Stimulated activated memory B cell treated with anti-CD40 and anti-IgM and Interleukin-4, amounts not matched to agents 10 μg/mL and 1 μg/mL and 100 μg/mL, for 72 hours (primary cell): Measurements from ENCODE around the gene TESPA1.

Source experiments
- ATAC-seq: fragments of 150-1000 bp; cut with Tn5 transposase; 2 replicates; pipeline ENCODE4 v1.10.0; 2021
- H3K27ac Mint-ChIP-seq: one replicate; pipeline ENCODE4 v1.8.0; 2022; ENCODE audit warnings: mild to moderate bottlenecking, mixed read lengths
- H3K27me3 Mint-ChIP-seq: one replicate; pipeline ENCODE4 v1.8.0; 2022; ENCODE audit warnings: mixed read lengths
- H3K36me3 Mint-ChIP-seq: one replicate; pipeline ENCODE4 v1.8.0; 2022; ENCODE audit warnings: mixed read lengths
- H3K4me1 Mint-ChIP-seq: one replicate; pipeline ENCODE4 v1.8.0; 2022; ENCODE audit warnings: mixed read lengths
- H3K4me3 Mint-ChIP-seq: one replicate; pipeline ENCODE4 v1.8.0; 2022; ENCODE audit warnings: mild to moderate bottlenecking, moderate library complexity, mixed read lengths
- H3K9me3 Mint-ChIP-seq: one replicate; pipeline ENCODE4 v1.8.0; 2022; ENCODE audit warnings: mixed read lengths

TESPA1 gene

GRCh38 chr12:54940727-54941315 lies 43.7 kb downstream of the TESPA1 start:
- H3K36me3 Mint-ChIP-seq = no peaks in the 10 kb centered on the region
- peaks cover 13% of the 10 kb centered on the region for H3K4me1 Mint-ChIP-seq
- H3K27ac Mint-ChIP-seq = no peak overlapping the region
- no peaks in the 10 kb centered on the region for H3K9me3 Mint-ChIP-seq
- H3K27me3 Mint-ChIP-seq = no peaks in the 10 kb centered on the region
- ATAC-seq = no peak
- no peak overlapping the region for H3K4me3 Mint-ChIP-seq

- Mint-ChIP-seq H3K9me3 (no peaks in the 10 kb centered on the region), H3K4me3 (no peak overlapping the region), H3K27ac (no peak overlapping the region), H3K27me3 (no peaks in the 10 kb centered on the region), H3K4me1 (peaks cover 26% of the 10 kb centered on the region), H3K36me3 (peaks cover 6% of the 10 kb centered on the region)
- no peak for ATAC-seq
Observed at GRCh38 chr12:54937929-54938328, 46.6 kb downstream of the TESPA1 start.

- ATAC-seq = no peak
- Mint-ChIP-seq H3K9me3 (no peaks in the 10 kb centered on the region), H3K4me1 (peaks cover 29% of the 10 kb centered on the region), H3K27ac (no peak overlapping the region), H3K36me3 (peaks cover 6% of the 10 kb centered on the region), H3K27me3 (no peaks in the 10 kb centered on the region), H3K4me3 (no peak overlapping the region)
Observed at GRCh38 chr12:54937376-54937775, 47.2 kb downstream of the TESPA1 start.

- Mint-ChIP-seq H3K27me3 (no peaks in the 10 kb centered on the region), H3K27ac (peak overlapping the region; percentile 85), H3K9me3 (peaks cover 4% of the 10 kb centered on the region), H3K4me3 (no peak overlapping the region), H3K4me1 (peaks cover 29% of the 10 kb centered on the region), H3K36me3 (peaks cover 12% of the 10 kb centered on the region)
- ATAC-seq = no peak
Observed at GRCh38 chr12:54936736-54937135, 47.8 kb downstream of the TESPA1 start.

- Mint-ChIP-seq H3K9me3 (peaks cover 16% of the 10 kb centered on the region), H3K36me3 (peaks cover 25% of the 10 kb centered on the region), H3K27ac (peak overlapping the region; percentile 85), H3K27me3 (no peaks in the 10 kb centered on the region), H3K4me3 (no peak overlapping the region), H3K4me1 (peaks cover 29% of the 10 kb centered on the region)
- peak; percentile 85 for ATAC-seq
Observed at GRCh38 chr12:54935235-54935951, 49.2 kb downstream of the TESPA1 start.

- no peak overlapping the region for H3K4me3 Mint-ChIP-seq
- ATAC-seq = no peak
- H3K27ac Mint-ChIP-seq = no peak overlapping the region
- H3K4me1 Mint-ChIP-seq = peaks cover 29% of the 10 kb centered on the region
- peaks cover 35% of the 10 kb centered on the region for H3K36me3 Mint-ChIP-seq
- H3K9me3 Mint-ChIP-seq = peaks cover 21% of the 10 kb centered on the region
- no peaks in the 10 kb centered on the region for H3K27me3 Mint-ChIP-seq
Observed at GRCh38 chr12:54934419-54934818, 50.1 kb downstream of the TESPA1 start.

GRCh38 chr12:54933376-54933775 lies 51.2 kb downstream of the TESPA1 start:
- H3K9me3 Mint-ChIP-seq = peaks cover 21% of the 10 kb centered on the region
- peaks cover 38% of the 10 kb centered on the region for H3K36me3 Mint-ChIP-seq
- no peak overlapping the region for H3K4me3 Mint-ChIP-seq
- peak; percentile 53 for ATAC-seq
- no peak overlapping the region for H3K27ac Mint-ChIP-seq
- peaks cover 29% of the 10 kb centered on the region for H3K4me1 Mint-ChIP-seq
- no peaks in the 10 kb centered on the region for H3K27me3 Mint-ChIP-seq

- H3K4me1 Mint-ChIP-seq = peaks cover 29% of the 10 kb centered on the region
- peaks cover 21% of the 10 kb centered on the region for H3K9me3 Mint-ChIP-seq
- H3K4me3 Mint-ChIP-seq = no peak overlapping the region
- no peak for ATAC-seq
- no peak overlapping the region for H3K27ac Mint-ChIP-seq
- H3K27me3 Mint-ChIP-seq = no peaks in the 10 kb centered on the region
- peaks cover 38% of the 10 kb centered on the region for H3K36me3 Mint-ChIP-seq
Observed at GRCh38 chr12:54932691-54933090, 51.9 kb downstream of the TESPA1 start.

GRCh38 chr12:54932038-54932437 lies 52.5 kb downstream of the TESPA1 start:
- Mint-ChIP-seq H3K36me3 (peaks cover 45% of the 10 kb centered on the region), H3K27ac (no peak overlapping the region), H3K4me3 (no peak overlapping the region), H3K9me3 (peaks cover 24% of the 10 kb centered on the region), H3K27me3 (no peaks in the 10 kb centered on the region), H3K4me1 (peaks cover 28% of the 10 kb centered on the region)
- no peak for ATAC-seq

GRCh38 chr12:54929998-54930397 lies 54.6 kb downstream of the TESPA1 start:
- Mint-ChIP-seq H3K4me1 (peaks cover 8% of the 10 kb centered on the region), H3K4me3 (no peak overlapping the region), H3K36me3 (peaks cover 39% of the 10 kb centered on the region)

GRCh38 chr12:54926246-54926645 lies 58.3 kb downstream of the TESPA1 start:
- no peaks in the 10 kb centered on the region for H3K4me1 Mint-ChIP-seq
- H3K9me3 Mint-ChIP-seq = peaks cover 15% of the 10 kb centered on the region
- no peak for ATAC-seq
- no peak overlapping the region for H3K4me3 Mint-ChIP-seq
- peaks cover 28% of the 10 kb centered on the region for H3K36me3 Mint-ChIP-seq
- H3K27me3 Mint-ChIP-seq = no peaks in the 10 kb centered on the region
- no peak overlapping the region for H3K27ac Mint-ChIP-seq

More at GRCh38 chr12:54929998-54930397, 54.6 kb downstream of the TESPA1 start:
- Mint-ChIP-seq H3K27ac (no peak overlapping the region), H3K27me3 (no peaks in the 10 kb centered on the region), H3K9me3 (peaks cover 24% of the 10 kb centered on the region)
- ATAC-seq = no peak

GRCh38 chr12:54924972-54925707 lies 59.4 kb downstream of the TESPA1 start:
- no peak overlapping the region for H3K4me3 Mint-ChIP-seq
- peaks cover 6% of the 10 kb centered on the region for H3K9me3 Mint-ChIP-seq
- no peak for ATAC-seq
- H3K27ac Mint-ChIP-seq = no peak overlapping the region
- no peaks in the 10 kb centered on the region for H3K4me1 Mint-ChIP-seq
- no peaks in the 10 kb centered on the region for H3K27me3 Mint-ChIP-seq
- peaks cover 17% of the 10 kb centered on the region for H3K36me3 Mint-ChIP-seq

GRCh38 chr12:54917001-54917488 lies 67.5 kb downstream of the TESPA1 start:
- Mint-ChIP-seq H3K27ac (no peak overlapping the region), H3K4me1 (no peaks in the 10 kb centered on the region), H3K4me3 (no peak overlapping the region), H3K9me3 (peaks cover 11% of the 10 kb centered on the region), H3K27me3 (peaks cover 25% of the 10 kb centered on the region), H3K36me3 (no peaks in the 10 kb centered on the region)
- peak; percentile 20 for ATAC-seq
